ENCODE measurements around the gene SLC34A2.

- TF ChIP-seq CTCF (IDR thresholded peaks at IDR 0.05) (no peak), POLR2AphosphoS5 (IDR thresholded peaks at IDR 0.05) (no peak)
Measured at GRCh38 chr4:25722964-25723363, 67.3 kb downstream of the SLC34A2 start.

All from esophagus muscularis mucosa (tissue), 3 donors.